Limb (tissue), 2 donors: ENCODE results near the gene DCDC1.

ENCODE experiments used
- DNase-seq, 2 donors: peaks; one replicate each; pipeline ENCODE4 v3.0.0-alpha.2; 2016; ENCODE audit errors: extremely low spot score in 2 of 2

DCDC1 gene

GRCh38 chr11:31237819-31238760, 131.4 kb downstream of the DCDC1 start:
- no peak for DNase-seq

DNA sequence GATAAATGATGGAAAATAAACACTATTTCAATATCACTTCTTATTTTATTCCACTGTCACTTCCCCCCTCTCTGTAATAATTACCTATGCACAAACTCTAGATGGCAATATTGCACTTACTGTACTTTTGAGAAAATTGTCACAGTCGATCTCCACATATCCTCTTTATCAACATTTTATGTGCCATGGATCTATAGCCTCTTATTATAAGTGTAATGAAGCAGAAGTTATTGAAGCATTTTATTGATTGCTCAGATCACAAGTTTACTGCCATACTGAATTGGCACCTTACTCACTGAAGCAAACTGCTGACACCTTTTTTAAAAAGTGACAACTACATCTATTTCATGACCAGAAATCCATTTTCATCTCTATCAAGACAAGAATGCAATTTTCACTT, 133.4 kb downstream of the DCDC1 start:
- no peak for DNase-seq

GRCh38 chr11:31233425-31233824, 136.1 kb downstream of the DCDC1 start:
- DNase-seq = no peak

GRCh38 chr11:31231601-31232000, 137.9 kb downstream of the DCDC1 start:
- no peak for DNase-seq

GRCh38 chr11:31218847-31219246, 150.7 kb downstream of the DCDC1 start:
- DNase-seq = no peak

DNA sequence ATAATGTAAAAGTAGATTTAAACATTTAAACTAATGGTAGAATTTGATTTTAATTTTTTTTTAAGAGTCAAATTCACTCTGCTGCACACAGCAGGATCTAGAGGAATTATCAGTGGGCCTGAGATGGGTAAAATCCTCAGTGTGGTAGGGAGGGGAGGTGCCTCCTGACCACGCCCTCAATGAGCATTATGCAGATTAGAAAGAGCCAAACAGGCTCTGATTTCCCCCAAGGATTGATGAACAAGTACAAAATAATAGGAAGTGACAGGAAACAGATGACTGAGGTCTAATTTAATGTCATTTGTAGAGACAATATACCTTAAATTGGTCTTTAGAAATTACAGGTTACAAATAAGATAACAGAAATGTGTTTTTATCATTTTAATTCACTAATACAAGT, 155.2 kb downstream of the DCDC1 start:
- no peak for DNase-seq

DNA sequence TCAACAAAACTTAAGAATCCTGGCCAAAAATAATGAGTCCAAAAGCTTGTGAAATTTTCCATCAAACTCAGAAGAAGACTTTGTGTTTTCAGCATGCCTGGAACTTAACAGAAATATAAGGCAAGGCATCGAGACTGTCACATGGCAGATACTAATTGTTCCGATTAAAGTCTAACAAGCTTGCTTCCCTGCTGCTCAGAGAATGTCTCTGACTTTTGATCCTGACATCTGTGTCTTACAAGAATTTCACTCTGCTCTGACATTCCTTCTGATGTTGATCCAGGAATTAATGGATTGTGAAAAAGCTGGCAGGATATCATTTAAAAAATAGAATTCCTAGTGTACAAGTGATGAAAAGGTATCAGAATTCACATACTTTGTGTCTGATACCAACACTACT, 170.2 kb downstream of the DCDC1 start:
- DNase-seq = no peak

GRCh38 chr11:31173926-31174680, 195.4 kb downstream of the DCDC1 start:
- no peak for DNase-seq

DNA sequence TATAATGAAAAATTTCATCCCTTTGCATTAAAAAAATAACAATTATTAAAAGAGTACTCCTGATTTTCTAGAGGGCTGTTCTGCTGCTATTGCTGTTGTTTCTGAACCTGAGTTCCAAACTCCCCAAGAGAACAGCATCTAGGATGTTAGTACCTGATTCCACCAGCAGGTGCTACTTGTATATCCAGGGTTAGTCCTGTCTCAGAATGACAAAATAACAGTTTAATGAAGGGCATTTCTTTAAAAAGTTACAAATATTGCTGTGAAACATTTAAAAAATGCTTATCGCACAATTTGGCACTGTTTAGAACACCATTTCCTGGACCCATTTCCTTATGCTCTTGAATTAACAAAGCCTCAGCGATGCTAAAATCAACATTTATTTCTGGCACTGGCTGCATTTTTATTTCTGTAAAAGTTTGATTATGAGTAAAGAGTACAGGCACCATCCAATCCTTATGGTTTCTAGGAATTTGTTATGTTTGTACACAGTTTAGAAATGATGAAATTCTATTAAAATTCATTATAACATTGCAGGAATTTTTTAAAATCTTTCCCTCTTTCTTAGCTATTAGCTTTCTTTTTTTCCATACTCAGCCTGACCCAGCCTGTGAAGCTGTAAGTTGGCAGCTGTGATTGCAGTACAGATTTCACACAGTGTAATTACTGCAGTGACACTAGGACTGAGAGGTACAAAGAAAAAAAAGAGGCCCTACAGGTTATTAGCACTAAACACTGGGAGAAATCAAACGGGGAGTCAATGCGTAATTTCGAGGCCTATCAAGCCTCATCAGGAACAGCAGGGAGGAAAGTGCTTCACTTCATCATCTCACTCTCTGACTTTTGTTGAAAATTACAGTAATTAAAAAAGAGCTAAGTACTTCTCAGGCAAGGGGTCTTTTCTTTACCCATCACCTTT, 208.8 kb downstream of the DCDC1 start:
- no peak for DNase-seq

DNA sequence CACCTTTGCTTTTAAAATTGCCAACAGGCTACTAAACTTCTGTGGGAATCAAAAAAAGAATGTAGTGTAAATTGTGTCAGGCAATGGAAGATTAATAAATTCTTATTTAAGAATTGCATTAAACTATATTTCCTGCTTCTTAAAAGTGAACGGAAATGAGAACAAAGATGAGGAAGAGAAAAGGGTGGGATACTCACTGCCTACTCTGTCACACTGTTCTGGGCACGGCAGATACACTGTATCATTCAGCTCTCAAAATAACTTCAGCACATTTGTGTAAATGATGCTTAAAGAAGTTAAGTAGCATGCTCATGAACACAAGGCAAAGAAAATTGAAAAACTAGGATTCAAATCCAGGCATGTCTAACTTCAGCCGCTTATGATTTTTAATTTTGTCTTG, 218.7 kb downstream of the DCDC1 start:
- no peak for DNase-seq

GRCh38 chr11:31150011-31150410, 219.5 kb downstream of the DCDC1 start:
- DNase-seq = no peak

DNA sequence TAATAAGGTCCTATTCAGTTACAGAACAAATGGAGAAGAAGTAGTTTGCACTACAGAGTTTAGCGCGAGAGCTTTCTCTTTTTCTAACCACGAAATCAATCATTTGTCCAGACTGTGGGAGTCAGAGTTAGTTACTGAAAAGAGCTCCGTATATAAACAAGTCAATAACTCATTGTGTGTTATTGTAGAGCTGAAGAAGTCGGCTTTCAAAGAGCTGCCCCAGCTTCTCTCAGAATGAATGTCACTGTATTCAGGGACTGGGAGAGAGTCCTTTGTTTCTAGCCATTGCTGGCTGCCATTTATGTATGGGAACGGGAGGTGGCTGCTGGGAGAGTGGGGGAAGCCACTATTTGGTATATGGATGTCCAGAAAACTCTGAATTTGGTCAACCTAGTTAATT, 227.8 kb downstream of the DCDC1 start:
- no peak for DNase-seq

GRCh38 chr11:31139479-31139878, 230.1 kb downstream of the DCDC1 start:
- no peak for DNase-seq

DNA sequence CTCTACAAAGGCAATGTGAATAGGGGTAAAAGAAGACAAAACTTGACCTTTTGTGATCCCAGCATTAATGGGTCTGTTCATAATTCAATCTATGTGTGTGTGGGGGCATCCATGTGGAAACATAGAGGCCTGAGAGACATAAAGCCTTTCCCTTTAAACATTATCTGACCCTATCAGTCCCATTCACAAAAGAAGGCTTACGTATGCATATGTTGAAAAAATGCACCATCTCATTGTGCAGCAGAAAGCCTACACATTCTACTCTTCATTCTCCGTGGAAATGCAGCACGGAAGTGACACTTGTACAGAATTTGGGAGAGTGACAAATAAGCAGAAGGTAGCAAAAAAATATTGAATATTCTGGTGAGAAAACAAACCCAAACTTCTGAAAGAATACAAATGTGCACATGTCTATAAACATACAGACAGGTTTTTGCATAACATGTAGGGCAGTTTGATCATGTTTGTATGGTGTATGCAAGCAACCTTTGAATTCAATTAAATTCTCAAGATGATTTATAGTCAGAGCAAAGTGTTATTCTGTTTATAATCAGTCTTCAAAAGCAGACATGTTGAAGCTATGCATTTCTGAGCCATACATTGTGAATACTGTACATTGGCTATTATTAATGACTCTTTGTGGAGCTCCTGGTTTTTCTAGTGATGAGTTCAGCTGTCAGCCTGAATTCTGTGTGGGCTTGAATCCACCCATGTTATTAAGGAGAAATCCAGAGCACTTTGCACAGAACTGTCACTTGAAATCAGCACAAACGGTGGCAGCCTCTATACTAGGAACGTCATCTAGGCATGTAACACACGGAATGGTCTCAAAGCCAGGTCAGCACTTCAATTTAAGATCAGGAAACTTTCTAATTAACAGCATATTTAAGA, 236.8 kb downstream of the DCDC1 start:
- DNase-seq = no peak

DNA sequence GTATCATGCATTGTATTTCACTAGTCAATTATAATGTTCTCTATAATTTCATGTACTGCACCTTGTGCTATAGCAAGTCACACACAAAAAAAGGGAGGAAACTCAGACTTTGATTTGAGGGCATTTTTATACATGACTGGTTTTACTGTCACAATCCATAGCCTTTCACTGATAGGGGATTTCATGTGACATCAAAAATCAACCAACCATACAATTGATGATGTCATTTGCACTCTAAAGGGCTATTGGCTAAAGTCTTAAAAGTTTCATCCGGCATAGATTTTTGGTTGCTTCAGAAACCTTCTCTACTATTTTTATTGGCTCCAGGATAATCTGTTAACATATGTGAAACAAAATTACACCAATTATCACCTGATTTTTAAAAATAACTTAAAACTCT, 237.8 kb downstream of the DCDC1 start:
- DNase-seq = no peak

GRCh38 chr11:31127290-31127689, 242.2 kb downstream of the DCDC1 start:
- DNase-seq = no peak

GRCh38 chr11:31120428-31120827, 249.1 kb downstream of the DCDC1 start:
- no peak for DNase-seq

GRCh38 chr11:31118566-31118965, 251.0 kb downstream of the DCDC1 start:
- DNase-seq = no peak

DNA sequence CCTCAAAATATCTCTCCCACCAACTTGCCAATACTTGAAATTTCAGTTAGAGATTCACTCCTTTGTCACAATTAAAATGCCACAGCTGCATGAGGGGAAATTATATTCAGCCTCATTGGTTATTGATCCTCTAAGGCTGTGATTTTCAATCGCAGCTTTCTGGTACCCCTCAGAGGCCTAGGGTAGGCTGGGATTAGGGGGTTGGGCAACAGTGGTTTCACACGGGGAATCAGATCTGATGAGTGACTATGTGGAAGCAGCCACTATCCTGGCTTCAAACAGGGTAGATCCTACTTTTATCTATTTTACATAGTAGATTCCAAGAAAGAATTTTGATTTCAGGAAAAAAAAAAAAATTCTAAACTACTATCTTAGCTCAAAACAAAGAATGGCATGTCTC, 252.5 kb downstream of the DCDC1 start:
- no peak for DNase-seq

- DNase-seq = no peak
Observed at GRCh38 chr11:31114442-31114841, 255.1 kb downstream of the DCDC1 start.

- no peak for DNase-seq
Observed at GRCh38 chr11:31110830-31111229, 258.7 kb downstream of the DCDC1 start.
